H9 (cell line): ENCODE results near the gene ACOXL. TPM values are rescaled to one million over a fixed set of nuclear protein-coding genes. Genes with fewer than 3 reads are reported as not detected.

Experiments used
- DNase-seq: peaks from one replicate; pipeline ENCODE4 v3.0.0-alpha.2; 2017
- H2AFZ ChIP-seq: one replicate; pipeline ENCODE4 v1.6.1; 2013; ENCODE audit warnings: mild to moderate bottlenecking, low read length, control low read depth, moderate library complexity
- H2AK5ac ChIP-seq: 2 replicates; pipeline ENCODE4 v1.6.1; 2013; ENCODE audit warnings: low read length, control low read depth, mixed read lengths; ENCODE audit not compliant: insufficient read length
- H2BK120ac ChIP-seq: one replicate; pipeline ENCODE4 v1.6.1; 2013; ENCODE audit warnings: low read depth, mild to moderate bottlenecking, low read length, control low read depth, inconsistent platforms; ENCODE audit not compliant: poor library complexity, severe bottlenecking
- H2BK12ac ChIP-seq: 2 replicates; pipeline ENCODE4 v1.6.1; 2013; ENCODE audit warnings: low read length, control low read depth, mixed read lengths, low read depth; ENCODE audit not compliant: insufficient read length
- H2BK15ac ChIP-seq: 2 replicates; pipeline ENCODE4 v1.6.1; 2013; ENCODE audit warnings: low read depth, low read length, control low read depth
- H2BK20ac ChIP-seq: one replicate; pipeline ENCODE4 v1.6.1; 2013; ENCODE audit warnings: low read depth, mild to moderate bottlenecking, low read length, control low read depth, inconsistent platforms; ENCODE audit not compliant: poor library complexity, severe bottlenecking
- H2BK5ac ChIP-seq: 2 replicates; pipeline ENCODE4 v1.6.1; 2013; ENCODE audit warnings: low read length, control low read depth, mixed read lengths; ENCODE audit not compliant: insufficient read length
- H3K14ac ChIP-seq: 2 replicates; pipeline ENCODE4 v1.6.1; 2013; ENCODE audit warnings: low read length, control low read depth; ENCODE audit not compliant: insufficient read depth
- H3K18ac ChIP-seq: 2 replicates; pipeline ENCODE4 v1.6.1; 2013; ENCODE audit warnings: low read depth, mild to moderate bottlenecking, mixed read lengths, low read length, control low read depth; ENCODE audit not compliant: insufficient read length
- H3K23ac ChIP-seq: 2 replicates; pipeline ENCODE4 v1.6.1; 2013; ENCODE audit warnings: low read length, control low read depth, mixed read lengths, low read depth; ENCODE audit not compliant: insufficient read length
- H3K23me2 ChIP-seq: 2 replicates; pipeline ENCODE4 v1.6.1; 2013; ENCODE audit warnings: low read depth, mild to moderate bottlenecking, mixed read lengths, low read length, control low read depth; ENCODE audit not compliant: insufficient read length, poor library complexity, severe bottlenecking
- H3K27ac ChIP-seq: 2 replicates; pipeline ENCODE4 v1.5.1; 2013; ENCODE audit warnings: low read length, control low read depth, mixed read lengths, low read depth; ENCODE audit not compliant: insufficient read length
- H3K27me3 ChIP-seq: 2 replicates; pipeline ENCODE4 v1.6.1; 2013; ENCODE audit warnings: low read length, control low read depth, inconsistent platforms; ENCODE audit not compliant: insufficient read depth
- H3K4ac ChIP-seq: 2 replicates; pipeline ENCODE4 v1.6.1; 2013; ENCODE audit warnings: low read depth, mild to moderate bottlenecking, control low read depth, inconsistent platforms, low read length, moderate library complexity
- H3K4me1 ChIP-seq: 2 replicates; pipeline ENCODE4 v1.6.1; 2013; ENCODE audit warnings: low read length, control low read depth, inconsistent platforms; ENCODE audit not compliant: insufficient read depth
- H3K4me2 ChIP-seq: 2 replicates; pipeline ENCODE4 v1.6.1; 2013; ENCODE audit warnings: low read length, control low read depth, mixed read lengths; ENCODE audit not compliant: insufficient read length, insufficient read depth
- H3K56ac ChIP-seq: 2 replicates; pipeline ENCODE4 v1.6.1; 2013; ENCODE audit warnings: low read depth, mild to moderate bottlenecking, mixed read lengths, low read length, control low read depth; ENCODE audit not compliant: insufficient read length
- H3K79me1 ChIP-seq: 2 replicates; pipeline ENCODE4 v1.6.1; 2013; ENCODE audit warnings: low read depth, mild to moderate bottlenecking, moderate library complexity, low read length, control low read depth, inconsistent platforms; ENCODE audit not compliant: insufficient read depth, poor library complexity, severe bottlenecking
- H3K79me2 ChIP-seq: 2 replicates; pipeline ENCODE4 v1.6.1; 2013; ENCODE audit warnings: low read length, control low read depth, inconsistent platforms; ENCODE audit not compliant: insufficient read depth
- H3K9ac ChIP-seq: 2 replicates; pipeline ENCODE4 v1.6.1; 2013; ENCODE audit warnings: low read length, control low read depth, mixed read lengths; ENCODE audit not compliant: insufficient read length; ENCODE audit errors: extremely low read depth
- H3K9me3 ChIP-seq: one replicate; pipeline ENCODE4 v1.6.1; 2013; ENCODE audit warnings: low read depth, low read length, inconsistent platforms; ENCODE audit not compliant: control insufficient read depth
- H3T11ph ChIP-seq: one replicate; pipeline ENCODE4 v1.6.1; 2013; ENCODE audit warnings: mild to moderate bottlenecking, low read length, control low read depth, inconsistent platforms
- H4K20me1 ChIP-seq: one replicate; pipeline ENCODE4 v1.6.1; 2013; ENCODE audit not compliant: control insufficient read depth, insufficient read length, insufficient read depth
- H4K5ac ChIP-seq: 2 replicates; pipeline ENCODE4 v1.6.1; 2013; ENCODE audit warnings: low read depth, mild to moderate bottlenecking, mixed read lengths, low read length, control low read depth; ENCODE audit not compliant: insufficient read length
- H4K8ac ChIP-seq: replicated peaks from 2 replicates; pipeline ENCODE4 v1.6.1; 2013; ENCODE audit warnings: low read length, control low read depth, mixed read lengths, low read depth; ENCODE audit not compliant: insufficient read length
- H4K91ac ChIP-seq: 2 replicates; pipeline ENCODE4 v1.6.1; 2013; ENCODE audit warnings: low read depth, mild to moderate bottlenecking, moderate library complexity, mixed read lengths, low read length, control low read depth; ENCODE audit not compliant: insufficient read length
- H3K27ac Mint-ChIP-seq, 3 experiments: 2 replicates in 2 of 3; 3 replicates in 1 of 3; pipeline ENCODE4 v1.8.0; 2020 to 2021; ENCODE audit warnings: mixed read lengths in 3 of 3, mild to moderate bottlenecking in 1 of 3, moderate library complexity in 1 of 3
- H3K27me3 Mint-ChIP-seq: 2 replicates; pipeline ENCODE4 v1.8.0; 2021; ENCODE audit warnings: low read depth, mild to moderate bottlenecking, moderate library complexity, mixed read lengths
- H3K36me3 Mint-ChIP-seq, 3 experiments: 2 replicates in 2 of 3; 3 replicates in 1 of 3; pipeline ENCODE4 v1.8.0; 2020 to 2021; ENCODE audit warnings: low read depth in 3 of 3, mixed read lengths in 3 of 3; ENCODE audit not compliant: insufficient read depth in 1 of 3
- H3K4me1 Mint-ChIP-seq, 2 experiments: 2 replicates each; pipeline ENCODE4 v1.8.0; 2020; ENCODE audit warnings: mixed read lengths in 2 of 2
- H3K4me3 Mint-ChIP-seq, 2 experiments: 2 replicates in 1 of 2; 3 replicates in 1 of 2; pipeline ENCODE4 v1.8.0; 2020 to 2021; ENCODE audit warnings: mild to moderate bottlenecking in 2 of 2, mixed read lengths in 2 of 2, moderate library complexity in 1 of 2
- H3K9me3 Mint-ChIP-seq, 2 experiments: 2 replicates in 1 of 2; 3 replicates in 1 of 2; pipeline ENCODE4 v1.8.0; 2020; ENCODE audit warnings: mild to moderate bottlenecking in 2 of 2, mixed read lengths in 2 of 2, moderate library complexity in 1 of 2
- CTCF ChIP-seq: fragments of 200-600 bp; sonication (generic); conservative IDR thresholded peaks from 3 replicates; pipeline ENCODE4 v1.8.0; 2021; ENCODE audit warnings: antibody characterized with exemption, mild to moderate bottlenecking
- WGBS: extraction: QIAGEN DNeasy Blood & Tissue Kit; methylation state at CpG from one replicate; pipeline ENCODE4 v1.1.7; 2013; ENCODE audit warnings: missing lambda C conversion rate, low lambda C conversion rate, mixed read lengths; ENCODE audit not compliant: insufficient read length; ENCODE audit errors: extremely low coverage; 5-methylcytosine and 5-hydroxymethylcytosine counted together
- total RNA-seq: library from RNA; stranded (reverse); gene quantifications from 2 replicates; pipeline ENCODE4 v1.2.1, GENCODE V29; 2021

Gene ACOXL
- total RNA-seq, 1 experiment from 2014 or later: 37.6 TPM

DNA sequence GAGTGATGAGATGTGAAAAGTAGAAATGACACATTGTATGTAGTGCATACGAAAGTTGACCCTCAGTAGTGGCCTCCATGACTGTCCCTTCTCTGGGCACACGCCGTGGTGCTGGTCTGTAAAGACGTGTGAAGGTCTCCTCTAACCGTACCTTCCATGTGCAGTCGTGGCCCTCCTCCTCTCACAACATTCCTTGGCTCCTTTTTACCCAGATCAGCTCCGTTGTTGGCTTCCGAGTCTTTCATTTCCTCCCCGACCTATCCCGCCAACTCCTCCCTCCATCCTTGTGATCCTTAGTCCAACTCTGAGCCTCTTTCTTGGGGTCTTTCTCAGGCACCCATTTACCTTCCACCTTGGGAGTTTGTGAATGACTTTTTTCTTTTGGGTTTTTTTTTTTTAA is 227.9 kb downstream of the ACOXL start:
- DNase-seq: no peak
- Histone ChIP-seq H3K9ac (no peak overlapping the region), H3K9me3 (no peaks in the 10 kb centered on the region), H3K27ac (no peak overlapping the region), H3T11ph (no peak overlapping the region), H4K5ac (no peak overlapping the region), H3K79me1 (no peaks in the 10 kb centered on the region), H3K14ac (no peak overlapping the region), H4K20me1 (no peaks in the 10 kb centered on the region), H3K4ac (no peak overlapping the region), H3K23ac (no peak overlapping the region), H2BK120ac (no peak overlapping the region), H3K56ac (no peak overlapping the region), H3K4me1 (no peaks in the 10 kb centered on the region), H2BK15ac (no peak overlapping the region), H3K4me2 (no peak overlapping the region), H2AFZ (no peak overlapping the region), H2AK5ac (no peak overlapping the region), H2BK20ac (no peak overlapping the region), H4K8ac (no peak overlapping the region), H3K23me2 (no peaks in the 10 kb centered on the region), H4K91ac (no peak overlapping the region), H3K18ac (no peak overlapping the region), H3K79me2 (no peaks in the 10 kb centered on the region), H2BK12ac (no peak overlapping the region), H3K27me3 (no peaks in the 10 kb centered on the region), H2BK5ac (no peak overlapping the region)
- H3K36me3 Mint-ChIP-seq: peaks cover 0 to 6% (median 5%) of the 10 kb centered on the region in 3 experiments; a peak in 3 of 7 replicates
- TF ChIP-seq CTCF: no peak
- no peak overlapping the region; a peak in 1 of 5 replicates for H3K4me3 Mint-ChIP-seq
- H3K27me3 Mint-ChIP-seq: no peaks in the 10 kb centered on the region; the same call in 1 of the 2 replicates
- no peak overlapping the region for H3K27ac Mint-ChIP-seq
- H3K9me3 Mint-ChIP-seq: no peaks in the 10 kb centered on the region; a peak in 1 of 5 replicates
- no CpG with 5 or more reads among the region's 10 CpGs for WGBS
- peaks cover under 1 to 3% of the 10 kb centered on the region in 2 experiments; a peak in 2 of 4 replicates for H3K4me1 Mint-ChIP-seq
